Measurements from ENCODE around the gene TACO1.

Gene TACO1

GRCh38 chr17:63600569-63601438 lies at the start of gene TACO1:
TSS of gene TACO1 (plus strand) at chr17:63600895. CDS start at chr17:63601084, 189 bp downstream.
- peak; percentile 76 for DNase-seq

- no peak for DNase-seq
Observed at GRCh38 chr17:63552211-63552610, 48.5 kb upstream of the TACO1 start.

- peak; percentile 48 for DNase-seq
Observed at GRCh38 chr17:63555500-63556156, 45.1 kb upstream of the TACO1 start.

GRCh38 chr17:63557416-63557815 lies 43.3 kb upstream of the TACO1 start:
- peak; percentile 26 for DNase-seq

GRCh38 chr17:63558441-63558840 lies 42.3 kb upstream of the TACO1 start:
- DNase-seq, result no peak

GRCh38 chr17:63561819-63562218 lies 38.9 kb upstream of the TACO1 start:
- DNase-seq, result no peak

- DNase-seq, result no peak
Observed at GRCh38 chr17:63563339-63563738, 37.4 kb upstream of the TACO1 start.

- no peak for DNase-seq
Observed at GRCh38 chr17:63564562-63564961, 36.1 kb upstream of the TACO1 start.

- DNase-seq, result no peak
Observed at GRCh38 chr17:63567229-63567628, 33.5 kb upstream of the TACO1 start.

- DNase-seq, result no peak
Observed at GRCh38 chr17:63568563-63568962, 32.1 kb upstream of the TACO1 start.

GRCh38 chr17:63571632-63572310 lies 28.9 kb upstream of the TACO1 start:
- DNase-seq, result peak; percentile 55

- DNase-seq, result no peak
Observed at GRCh38 chr17:63573634-63574033, 27.1 kb upstream of the TACO1 start.

GRCh38 chr17:63578027-63578768 lies 22.5 kb upstream of the TACO1 start:
- DNase-seq, result no peak

GRCh38 chr17:63578769-63579111 lies 22.0 kb upstream of the TACO1 start:
- DNase-seq, result no peak

GRCh38 chr17:63579633-63580032 lies 21.1 kb upstream of the TACO1 start:
- DNase-seq, result no peak

GRCh38 chr17:63587770-63588169 lies 12.9 kb upstream of the TACO1 start:
- DNase-seq, result no peak

- DNase-seq, result no peak
Observed at GRCh38 chr17:63588797-63589196, 11.9 kb upstream of the TACO1 start.

GRCh38 chr17:63589646-63590045 lies 11.0 kb upstream of the TACO1 start:
- no peak for DNase-seq

GRCh38 chr17:63592797-63593196 lies 7.9 kb upstream of the TACO1 start:
- no peak for DNase-seq

GRCh38 chr17:63595132-63595531 lies 5.6 kb upstream of the TACO1 start:
- DNase-seq, result no peak

GRCh38 chr17:63596856-63597586 lies 3.7 kb upstream of the TACO1 start:
- DNase-seq, result no peak

GRCh38 chr17:63598281-63598680 lies 2.4 kb upstream of the TACO1 start:
- no peak for DNase-seq
